ENCODE results near the gene ITGB1BP2. TPM values are rescaled to one million over a fixed set of nuclear protein-coding genes. Genes with fewer than 3 reads are reported as not detected.
"Not testable (repeated sequence)": the region's sequence is repeated elsewhere in the genome, so short reads cannot be mapped to it uniquely, and the experiment has no call there.

ITGB1BP2 gene
- total and polyA plus RNA-seq, 2 donors (not counting 3 experiments of a cell fraction or from before 2014, with no cell fraction given) = 1.8 to 4.6 TPM

GRCh38 chrX:71321731-71322130 lies 20.2 kb downstream of the ITGB1BP2 start:
- intact Hi-C loops (cut with micrococcal nuclease) = no loop called here
- no peak overlapping the region for H3K4me3 ChIP-seq (replicated peaks in 1 of 3; ENCODE audit: insufficient read depth in 1 of 3, low read depth in 1 of 3, low read length in 3 of 3)
- H3K9ac ChIP-seq (replicated peaks; ENCODE audit: extremely low read depth, insufficient read depth, low read length) = no peak overlapping the region
- FAIRE-seq = no peak
- H3K9me1 ChIP-seq (replicated peaks; ENCODE audit: control insufficient read depth, extremely low read depth, insufficient read depth, low read length) = no peaks in the 10 kb centered on the region
- dilution Hi-C loops (cut with MboI; ENCODE audit: extremely low pct_ligation_motif_present, low sequenced_read_pairs) = no loop called here
- no peak overlapping the region for H3K4me2 ChIP-seq (ENCODE audit: insufficient read depth, low read length)
- H2AFZ ChIP-seq (ENCODE audit: low read depth, low read length) = no peak overlapping the region
- H3K79me2 ChIP-seq (ENCODE audit: control insufficient read depth, insufficient read depth, low read length) = no peaks in the 10 kb centered on the region
- DNase-seq (ENCODE audit: low read depth, low spot score) = no peak
- CTCF ChIA-PET = no interaction called here
- POLR2A ChIA-PET = no interaction called here
- no peaks in the 10 kb centered on the region for H4K20me1 ChIP-seq (replicated peaks; ENCODE audit: control insufficient read depth, extremely low read depth, insufficient read depth, low read length)
- TF ChIP-seq POLR2AphosphoS5 (IDR thresholded peaks at IDR 0.05; ENCODE audit: insufficient read depth, low read depth, low read length) (no peak), FOS (IDR thresholded peaks at IDR 0.05; ENCODE audit: borderline replicate concordance, insufficient read depth, low read length) (no peak), POLR2A (IDR thresholded peaks at IDR 0.05; ENCODE audit: low read depth, low read length) (no peak), JUN (IDR thresholded peaks at IDR 0.05; ENCODE audit: borderline replicate concordance, insufficient read depth, insufficient read length, low read depth) (no peak), MYC (IDR thresholded peaks at IDR 0.05; ENCODE audit: low read depth, low read length) (no peak), MAX (IDR thresholded peaks at IDR 0.05; ENCODE audit: insufficient read depth, insufficient read length) (no peak), EZH2 (IDR thresholded peaks at IDR 0.05; ENCODE audit: borderline replicate concordance, low read depth, low read length, severe bottlenecking) (no peak), GATA2 (IDR thresholded peaks at IDR 0.05; ENCODE audit: insufficient read depth, insufficient read length, low read depth, low read length) (no peak)
- TF ChIP-seq, protein P1, sequence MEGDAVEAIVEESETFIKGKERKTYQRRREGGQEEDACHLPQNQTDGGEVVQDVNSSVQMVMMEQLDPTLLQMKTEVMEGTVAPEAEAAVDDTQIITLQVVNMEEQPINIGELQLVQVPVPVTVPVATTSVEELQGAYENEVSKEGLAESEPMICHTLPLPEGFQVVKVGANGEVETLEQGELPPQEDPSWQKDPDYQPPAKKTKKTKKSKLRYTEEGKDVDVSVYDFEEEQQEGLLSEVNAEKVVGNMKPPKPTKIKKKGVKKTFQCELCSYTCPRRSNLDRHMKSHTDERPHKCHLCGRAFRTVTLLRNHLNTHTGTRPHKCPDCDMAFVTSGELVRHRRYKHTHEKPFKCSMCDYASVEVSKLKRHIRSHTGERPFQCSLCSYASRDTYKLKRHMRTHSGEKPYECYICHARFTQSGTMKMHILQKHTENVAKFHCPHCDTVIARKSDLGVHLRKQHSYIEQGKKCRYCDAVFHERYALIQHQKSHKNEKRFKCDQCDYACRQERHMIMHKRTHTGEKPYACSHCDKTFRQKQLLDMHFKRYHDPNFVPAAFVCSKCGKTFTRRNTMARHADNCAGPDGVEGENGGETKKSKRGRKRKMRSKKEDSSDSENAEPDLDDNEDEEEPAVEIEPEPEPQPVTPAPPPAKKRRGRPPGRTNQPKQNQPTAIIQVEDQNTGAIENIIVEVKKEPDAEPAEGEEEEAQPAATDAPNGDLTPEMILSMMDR (IDR thresholded peaks at IDR 0.05; ENCODE audit: extremely low read depth in 1 of 2, insufficient read depth in 1 of 2, low read depth in 1 of 2, low read length in 2 of 2) = no peak
- no peaks in the 10 kb centered on the region for H3K4me1 ChIP-seq (ENCODE audit: control insufficient read depth, extremely low read depth, insufficient read depth, low read length)
- no peaks in the 10 kb centered on the region for H3K27me3 ChIP-seq (ENCODE audit: control insufficient read depth in 2 of 2, insufficient read depth in 2 of 2, low read length in 2 of 2)
- BruUV-seq (replicated peaks) = no TSS peak
- H3K9me3 ChIP-seq (replicated peaks; ENCODE audit: control insufficient read depth, insufficient read depth, low read length) = no peaks in the 10 kb centered on the region
- no peak overlapping the region for H3K27ac ChIP-seq (ENCODE audit: insufficient read depth, low read depth, low read length)
- H3K36me3 ChIP-seq (ENCODE audit: control insufficient read depth in 2 of 2, extremely low read depth in 1 of 2, insufficient read depth in 2 of 2, low read length in 2 of 2) = no peaks in the 10 kb centered on the region

DNA sequence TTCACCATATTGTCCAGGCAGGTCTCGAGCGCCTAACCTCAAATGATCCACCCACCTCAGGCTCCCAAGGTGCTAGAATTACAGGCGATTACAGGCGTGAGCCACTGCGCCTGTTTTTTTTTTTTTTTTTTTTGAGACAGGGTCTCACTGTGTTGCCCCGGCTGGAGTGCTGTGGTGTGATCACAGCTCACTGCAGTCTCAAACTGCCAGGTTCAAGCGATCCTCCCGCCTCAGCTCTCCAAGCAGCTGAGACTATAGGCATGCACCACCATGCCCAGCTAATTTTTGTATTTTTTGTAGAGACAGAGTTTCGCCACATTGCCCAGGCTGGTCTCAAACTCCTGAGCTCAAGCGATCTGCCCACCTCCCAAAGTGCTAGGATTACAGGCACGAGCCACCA lies 22.9 kb downstream of the ITGB1BP2 start:
- DNase-seq (ENCODE audit: low read depth, low spot score); H3K27ac ChIP-seq (ENCODE audit: insufficient read depth, low read depth, low read length); intact Hi-C loops (cut with micrococcal nuclease); POLR2A ChIA-PET; H3K79me2 ChIP-seq (ENCODE audit: control insufficient read depth, insufficient read depth, low read length); H3K4me2 ChIP-seq (ENCODE audit: insufficient read depth, low read length); CTCF ChIA-PET; BruUV-seq (replicated peaks); dilution Hi-C loops (cut with MboI; ENCODE audit: extremely low pct_ligation_motif_present, low sequenced_read_pairs); H3K4me1 ChIP-seq (ENCODE audit: control insufficient read depth, extremely low read depth, insufficient read depth, low read length); H3K4me3 ChIP-seq (replicated peaks in 1 of 3; ENCODE audit: insufficient read depth in 1 of 3, low read depth in 1 of 3, low read length in 3 of 3); H3K9me3 ChIP-seq (replicated peaks; ENCODE audit: control insufficient read depth, insufficient read depth, low read length); FAIRE-seq; H3K36me3 ChIP-seq (ENCODE audit: control insufficient read depth in 2 of 2, extremely low read depth in 1 of 2, insufficient read depth in 2 of 2, low read length in 2 of 2); H3K27me3 ChIP-seq (ENCODE audit: control insufficient read depth in 2 of 2, insufficient read depth in 2 of 2, low read length in 2 of 2); H2AFZ ChIP-seq (ENCODE audit: low read depth, low read length); H3K9ac ChIP-seq (replicated peaks; ENCODE audit: extremely low read depth, insufficient read depth, low read length); H3K9me1 ChIP-seq (replicated peaks; ENCODE audit: control insufficient read depth, extremely low read depth, insufficient read depth, low read length); H4K20me1 ChIP-seq (replicated peaks; ENCODE audit: control insufficient read depth, extremely low read depth, insufficient read depth, low read length): not testable (repeated sequence)
